Neural cell (in vitro differentiated cells): Measurements from ENCODE around the gene SLC16A8. TPM values are rescaled to one million over a fixed set of nuclear protein-coding genes. Genes with fewer than 3 reads are reported as not detected.

Source experiments
- H2AFZ ChIP-seq: fragments of 200-600, 300-800 bp; sonication (generic), shearing (Covaris generic); 2 replicates; pipeline ENCODE4 v1.6.0; 2014; ENCODE audit warnings: low read depth, mild to moderate bottlenecking, antibody characterized with exemption, low read length, moderate library complexity
- H3F3A ChIP-seq: fragments of 200-600 bp; shearing (Covaris generic); 2 replicates; pipeline ENCODE4 v1.6.1; 2016; ENCODE audit warnings: mild to moderate bottlenecking, moderate library complexity, mixed read lengths, antibody characterized with exemption, low read length; ENCODE audit not compliant: insufficient read depth, poor library complexity, severe bottlenecking
- H3K27ac ChIP-seq: fragments of 200-600, 300-800 bp; sonication (generic), shearing (Covaris generic); 2 replicates; pipeline ENCODE4 v1.5.1; 2014; ENCODE audit warnings: mild to moderate bottlenecking, low read length, moderate library complexity
- H3K27me3 ChIP-seq: fragments of 300-800, 200-600 bp; sonication (generic), shearing (Covaris generic); 2 replicates; pipeline ENCODE4 v1.6.0; 2014; ENCODE audit warnings: mild to moderate bottlenecking, low read depth, low read length, moderate library complexity; ENCODE audit not compliant: insufficient read depth
- H3K36me3 ChIP-seq: fragments of 300-800, 200-600 bp; sonication (generic), shearing (Covaris generic); 2 replicates; pipeline ENCODE4 v1.5.1; 2014; ENCODE audit warnings: mild to moderate bottlenecking, antibody characterized with exemption, low read length, moderate library complexity; ENCODE audit not compliant: insufficient read depth
- H3K4me2 ChIP-seq: fragments of 300-800, 200-600 bp; sonication (generic), shearing (Covaris generic); 2 replicates; pipeline ENCODE4 v1.6.0; 2014; ENCODE audit warnings: mild to moderate bottlenecking, low read length
- H3K4me3 ChIP-seq: fragments of 300-800, 200-600 bp; sonication (generic), shearing (Covaris generic); 2 replicates; pipeline ENCODE4 v1.5.1; 2014; ENCODE audit warnings: mild to moderate bottlenecking, low read length, moderate library complexity
- H3K79me2 ChIP-seq: fragments of 200-600 bp; shearing (Covaris generic); replicated peaks from 2 replicates; pipeline ENCODE4 v1.6.0; 2014; ENCODE audit warnings: mild to moderate bottlenecking, low read length, moderate library complexity; ENCODE audit not compliant: insufficient read depth
- H3K9ac ChIP-seq: fragments of 300-800, 200-600 bp; sonication (generic), shearing (Covaris generic); 2 replicates; pipeline ENCODE4 v1.6.1; 2016; ENCODE audit warnings: mild to moderate bottlenecking, low read length, mixed read lengths
- H3K9me2 ChIP-seq: fragments of 200-600 bp; shearing (Covaris generic); 2 replicates; pipeline ENCODE4 v1.6.1; 2016; ENCODE audit warnings: mild to moderate bottlenecking, low read length, mixed read lengths; ENCODE audit not compliant: insufficient read depth
- H3K9me3 ChIP-seq: fragments of 200-600, 300-800 bp; sonication (generic), shearing (Covaris generic); 2 replicates; pipeline ENCODE4 v1.6.1; 2016; ENCODE audit warnings: mild to moderate bottlenecking, mixed run types, low read length, moderate library complexity, mixed read lengths
- H4K20me1 ChIP-seq: fragments of 200-600 bp; shearing (Covaris generic); 2 replicates; pipeline ENCODE4 v1.6.1; 2016; ENCODE audit warnings: mild to moderate bottlenecking, mixed run types; ENCODE audit not compliant: insufficient read depth
- CTCF ChIP-seq: fragments of 450-650 bp; IDR thresholded peaks from 2 replicates; pipeline ENCODE4 v1.5.1; 2014; ENCODE audit warnings: antibody characterized with exemption, mild to moderate bottlenecking, moderate library complexity; ENCODE audit not compliant: poor library complexity, severe bottlenecking
- EP300 ChIP-seq: fragments of 450-650 bp; conservative IDR thresholded peaks from 2 replicates; pipeline ENCODE4 v1.6.1; 2014; ENCODE audit warnings: antibody characterized with exemption, mild to moderate bottlenecking, moderate library complexity; ENCODE audit not compliant: poor library complexity, severe bottlenecking
- EZH2 ChIP-seq: fragments of 200-600, 300-800 bp; shearing (Covaris generic), sonication (generic); IDR thresholded peaks from 2 replicates; pipeline ENCODE4 v1.6.1; 2014; ENCODE audit warnings: antibody characterized with exemption, low read length, borderline replicate concordance, mild to moderate bottlenecking; ENCODE audit not compliant: insufficient read depth, poor library complexity, severe bottlenecking
- MXI1 ChIP-seq: fragments of 450-650 bp; conservative IDR thresholded peaks from 2 replicates; pipeline ENCODE4 v1.6.1; 2014; ENCODE audit warnings: antibody characterized with exemption, mild to moderate bottlenecking; ENCODE audit not compliant: poor library complexity, severe bottlenecking
- POLR2AphosphoS5 ChIP-seq: IDR thresholded peaks from 2 replicates; pipeline ENCODE4 v1.6.1; 2012
- RAD21 ChIP-seq: fragments of 450-650 bp; conservative IDR thresholded peaks from 2 replicates; pipeline ENCODE4 v1.6.1; 2014; ENCODE audit warnings: antibody characterized with exemption, mild to moderate bottlenecking, moderate library complexity
- REST ChIP-seq: IDR thresholded peaks from 2 replicates; pipeline ENCODE4 v1.6.1; 2012; ENCODE audit warnings: borderline replicate concordance
- SMC3 ChIP-seq: fragments of 450-650 bp; conservative IDR thresholded peaks from 2 replicates; pipeline ENCODE4 v1.6.1; 2014; ENCODE audit warnings: antibody characterized with exemption, mild to moderate bottlenecking, moderate library complexity; ENCODE audit not compliant: poor library complexity
- TAF1 ChIP-seq: IDR thresholded peaks from 2 replicates; pipeline ENCODE4 v1.6.1; 2012; ENCODE audit warnings: low read depth
- polyA plus RNA-seq: library from polyadenylated mRNA; depleted of rRNA; stranded (reverse); fragments of >200 nt; gene quantifications from 2 replicates; pipeline ENCODE4 v1.2.3, GENCODE V29; 2014

Gene SLC16A8
- polyA plus RNA-seq, 1 donor from 2014 or later, result not detected

DNA sequence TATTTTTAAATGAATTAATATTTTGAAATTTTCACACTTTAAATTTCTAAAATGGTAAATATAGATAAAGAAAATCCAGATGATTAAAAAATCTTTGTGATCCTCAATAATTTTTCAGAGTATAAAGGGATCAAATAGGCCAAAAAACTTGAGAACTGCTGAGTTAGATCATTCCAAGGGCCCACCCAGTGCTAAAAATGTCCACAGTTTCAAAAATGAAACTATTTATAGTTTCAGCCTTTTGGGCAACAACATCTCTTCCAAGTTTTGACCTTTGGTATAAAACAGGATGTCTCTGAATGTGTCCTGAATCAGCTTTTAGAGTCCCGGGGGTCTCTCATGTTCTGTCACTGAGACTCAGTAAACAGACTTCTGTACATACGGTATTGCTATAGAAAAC is 47.4 kb upstream of the SLC16A8 start:
- H3K27ac ChIP-seq, result no peak overlapping the region
- TF ChIP-seq TAF1, result no peak
- TF ChIP-seq EZH2, result no peak
- TF ChIP-seq REST, result no peak
- no peak for TF ChIP-seq POLR2AphosphoS5
- no peaks in the 10 kb centered on the region for H3K36me3 ChIP-seq
- H3K27me3 ChIP-seq, result no peaks in the 10 kb centered on the region
- no peaks in the 10 kb centered on the region for H3F3A ChIP-seq
- H3K4me3 ChIP-seq, result no peak overlapping the region
- H2AFZ ChIP-seq, result no peak overlapping the region
- H3K79me2 ChIP-seq, result no peaks in the 10 kb centered on the region
- no peaks in the 10 kb centered on the region for H3K9me3 ChIP-seq
- H3K9ac ChIP-seq, result no peak overlapping the region
- no peak overlapping the region for H3K4me2 ChIP-seq
- no peaks in the 10 kb centered on the region for H4K20me1 ChIP-seq
- no peaks in the 10 kb centered on the region for H3K9me2 ChIP-seq

- no peak overlapping the region for H3K4me2 ChIP-seq
- no peak for TF ChIP-seq EZH2
- TF ChIP-seq SMC3, result no peak
- TF ChIP-seq RAD21, result no peak
- no peak for TF ChIP-seq CTCF
- TF ChIP-seq MXI1, result no peak
- TF ChIP-seq TAF1, result no peak
- TF ChIP-seq EP300, result no peak
- TF ChIP-seq REST, result no peak
- TF ChIP-seq POLR2AphosphoS5, result no peak
- H3K9ac ChIP-seq, result no peak overlapping the region
- H4K20me1 ChIP-seq, result no peaks in the 10 kb centered on the region
- H3K9me3 ChIP-seq, result no peaks in the 10 kb centered on the region
- no peak overlapping the region for H3K4me3 ChIP-seq
- H3K9me2 ChIP-seq, result no peaks in the 10 kb centered on the region
- no peaks in the 10 kb centered on the region for H3F3A ChIP-seq
- no peak overlapping the region for H3K27ac ChIP-seq
- H3K36me3 ChIP-seq, result no peaks in the 10 kb centered on the region
- no peaks in the 10 kb centered on the region for H3K27me3 ChIP-seq
- no peaks in the 10 kb centered on the region for H3K79me2 ChIP-seq
- no peak overlapping the region for H2AFZ ChIP-seq
Observed at GRCh38 chr22:38129856-38130255, 45.9 kb upstream of the SLC16A8 start.
